HG03342 (cell line): ENCODE measurements around the gene ITPK1.

ENCODE experiments used
- ATAC-seq: cut with Tn5 transposase; IDR thresholded peaks from one replicate; pipeline ENCODE4 v1.9.1; 2021; ENCODE audit warnings: mild to moderate bottlenecking, moderate library complexity; ENCODE audit not compliant: unreplicated experiment

Gene ITPK1

DNA sequence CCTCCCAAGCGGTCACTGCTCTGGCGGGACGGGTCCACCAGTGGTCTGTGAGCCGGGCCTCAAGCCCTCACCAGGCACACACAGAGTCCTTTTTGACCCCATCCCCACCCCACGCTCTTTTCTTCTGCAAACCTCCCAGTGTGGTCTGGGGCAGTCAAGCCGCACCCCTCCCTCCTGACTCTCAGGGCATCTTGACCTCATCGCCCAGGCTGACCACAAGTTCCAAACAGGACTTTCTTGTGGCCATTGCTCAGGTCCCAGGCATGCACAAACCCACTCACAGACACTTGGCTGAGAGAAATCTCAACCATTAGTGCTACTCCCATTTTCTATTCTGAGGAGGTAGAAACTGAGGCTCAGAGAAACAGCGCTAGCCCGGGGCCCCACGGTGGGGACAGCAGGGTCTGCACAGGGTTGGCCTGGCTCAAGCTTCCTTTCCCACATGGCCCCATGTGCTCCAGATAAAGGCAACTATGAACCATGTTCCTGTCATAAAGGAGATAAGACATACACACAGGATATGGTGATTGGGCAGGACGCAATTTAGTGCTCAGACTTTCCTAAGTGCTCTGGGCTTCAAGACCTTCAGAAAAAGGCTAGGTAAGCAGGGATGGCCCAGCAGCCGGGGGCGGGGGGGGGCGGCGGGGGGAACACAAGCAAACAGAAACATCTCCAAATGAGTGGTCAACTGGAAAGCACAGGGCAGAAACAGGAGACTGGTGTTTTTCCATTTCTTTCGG, 69.6 kb downstream of the ITPK1 start:
- ATAC-seq = no peak

DNA sequence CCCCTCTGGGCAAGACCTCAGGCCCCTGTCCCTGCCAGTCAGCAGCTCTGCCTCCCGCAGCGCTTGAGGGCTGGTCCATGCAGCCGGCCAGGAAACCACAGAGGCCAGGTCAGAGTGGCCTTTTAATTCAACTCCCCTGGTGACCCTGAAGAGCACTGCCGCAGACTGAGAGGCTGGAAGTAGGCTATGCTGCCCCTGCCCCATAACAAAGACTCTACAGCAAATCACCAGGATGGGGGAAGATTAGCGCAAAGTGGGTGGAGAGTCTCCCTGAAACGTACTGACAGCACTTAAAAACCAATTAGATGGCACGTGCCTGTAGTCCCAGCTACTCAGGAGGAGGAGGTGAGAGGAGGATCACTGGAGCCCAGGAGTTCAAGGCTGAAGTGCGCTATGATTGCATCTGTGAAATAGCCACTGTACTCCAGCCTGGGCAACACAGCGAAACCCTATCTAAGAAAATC, 70.5 kb downstream of the ITPK1 start:
- no peak for ATAC-seq

DNA sequence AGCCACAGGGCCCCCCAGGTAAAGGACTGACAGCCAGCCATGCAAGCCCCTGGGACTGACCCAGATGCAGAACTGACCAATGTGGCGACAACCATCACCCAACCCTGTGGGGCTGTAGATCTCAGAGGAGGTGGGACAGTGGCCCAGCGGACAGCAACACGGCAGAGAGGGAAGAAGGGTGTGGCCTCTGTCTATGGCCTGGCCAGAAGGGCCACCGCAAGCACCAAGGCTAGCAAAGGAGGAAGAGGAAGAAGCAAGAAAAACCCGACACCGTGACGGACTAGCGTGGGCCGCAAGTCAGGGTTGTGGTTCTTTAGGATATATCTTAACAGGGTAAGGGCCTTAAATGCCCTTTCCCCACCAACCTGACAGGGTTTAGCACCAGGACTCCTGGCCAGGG, 71.2 kb downstream of the ITPK1 start:
- ATAC-seq = no peak

DNA sequence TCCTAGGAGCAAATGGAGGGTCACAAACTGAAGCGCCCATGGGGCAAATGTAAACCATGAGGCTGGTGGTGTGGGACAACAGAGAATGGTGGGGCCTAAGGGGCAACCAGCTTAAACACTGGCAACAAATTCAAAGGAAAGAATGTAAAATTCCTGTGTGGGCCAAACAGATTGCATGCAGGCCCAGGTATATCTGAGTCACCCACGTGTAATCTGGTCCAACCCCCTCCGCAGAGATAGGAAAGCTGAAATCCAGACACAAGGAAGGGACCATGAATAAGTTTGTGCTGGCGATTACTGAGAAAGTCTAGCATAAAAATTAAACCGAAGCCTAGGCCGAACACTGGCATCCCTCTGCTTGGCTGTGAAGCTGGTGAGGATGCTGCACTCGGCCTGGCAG, 71.6 kb downstream of the ITPK1 start:
- ATAC-seq = no peak

DNA sequence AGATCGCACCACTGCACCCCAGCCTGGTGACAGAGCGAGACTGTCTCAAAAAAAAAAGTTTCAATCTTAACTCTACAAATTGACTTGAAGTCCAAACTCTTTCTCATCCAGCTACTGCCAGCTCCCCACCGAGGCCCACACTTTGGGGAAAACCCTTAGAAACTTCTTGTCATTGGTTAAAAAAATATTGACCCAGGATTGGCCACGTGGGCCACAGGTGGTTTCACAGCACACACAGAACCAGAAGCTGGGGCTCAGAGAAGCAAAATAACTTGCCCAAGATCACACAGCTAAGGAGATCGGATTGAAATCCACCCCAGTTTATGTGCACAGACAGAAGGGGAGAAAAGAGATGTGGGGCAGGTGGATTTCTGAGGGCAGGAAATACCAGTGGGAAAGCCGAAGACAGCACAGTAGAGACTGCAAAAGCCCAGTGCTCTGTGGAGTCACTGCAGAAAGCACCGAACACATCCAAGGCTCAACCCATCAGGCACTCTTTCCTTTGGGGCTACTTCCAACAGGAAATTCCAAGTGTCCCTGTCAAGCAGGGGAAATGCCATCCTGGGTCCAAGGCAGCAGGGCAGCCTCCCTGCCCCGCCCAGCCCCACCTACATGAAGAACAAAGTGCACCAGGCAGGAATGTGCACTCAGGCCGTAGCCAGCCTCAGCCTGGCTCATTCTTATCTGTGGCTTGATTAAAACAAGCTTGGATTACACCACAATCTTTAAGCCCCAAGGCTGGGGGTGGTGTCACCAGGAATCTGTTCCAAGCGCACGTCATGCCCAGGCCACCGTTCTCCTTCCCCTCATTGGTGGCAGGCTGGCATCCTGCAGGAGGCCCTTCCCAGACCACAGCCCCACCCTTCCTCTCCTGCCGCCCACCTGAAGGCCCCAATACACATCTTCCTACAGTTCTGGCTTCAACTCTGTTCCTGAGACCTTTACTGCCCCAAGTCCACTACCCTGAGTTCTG, 72.5 kb downstream of the ITPK1 start:
- ATAC-seq = no peak

DNA sequence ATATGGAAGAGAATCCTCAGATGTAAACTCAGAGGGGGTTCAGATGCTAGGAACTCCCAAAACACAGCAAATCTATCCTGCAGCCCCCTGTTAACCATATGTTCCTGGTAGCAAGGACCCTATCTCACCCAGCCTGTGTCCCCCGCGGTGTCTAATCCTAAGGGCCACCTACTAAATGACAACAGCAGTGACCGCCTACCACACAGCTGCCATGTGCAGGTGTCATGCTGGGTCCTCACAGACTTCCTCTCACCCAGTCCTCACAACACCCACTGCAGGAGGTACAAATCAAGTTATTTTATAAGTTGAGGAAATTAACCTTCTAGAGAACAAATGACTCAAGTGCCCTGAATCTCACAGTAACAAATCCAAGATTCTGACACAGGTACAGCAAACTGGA, 73.9 kb downstream of the ITPK1 start:
- ATAC-seq = no peak

DNA sequence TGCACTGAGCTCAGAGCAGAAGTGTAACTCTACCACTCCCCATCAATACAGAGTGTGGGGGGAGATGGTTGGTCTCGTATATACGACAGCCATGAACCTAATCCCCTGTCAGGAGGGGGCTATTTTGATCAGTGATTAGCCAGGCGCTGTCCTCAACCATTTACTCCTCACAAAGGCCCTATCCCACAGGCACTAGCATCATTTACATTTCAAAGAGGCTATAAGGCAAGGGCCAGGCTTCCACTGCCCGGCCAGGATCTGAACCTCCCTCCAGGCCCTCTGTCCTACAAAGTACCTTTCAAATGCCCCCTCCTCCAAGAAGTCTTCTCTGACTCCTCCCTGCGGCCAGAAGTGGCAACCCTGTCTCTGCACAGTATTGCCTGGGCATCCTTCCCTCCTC, 74.7 kb downstream of the ITPK1 start:
- no peak for ATAC-seq

DNA sequence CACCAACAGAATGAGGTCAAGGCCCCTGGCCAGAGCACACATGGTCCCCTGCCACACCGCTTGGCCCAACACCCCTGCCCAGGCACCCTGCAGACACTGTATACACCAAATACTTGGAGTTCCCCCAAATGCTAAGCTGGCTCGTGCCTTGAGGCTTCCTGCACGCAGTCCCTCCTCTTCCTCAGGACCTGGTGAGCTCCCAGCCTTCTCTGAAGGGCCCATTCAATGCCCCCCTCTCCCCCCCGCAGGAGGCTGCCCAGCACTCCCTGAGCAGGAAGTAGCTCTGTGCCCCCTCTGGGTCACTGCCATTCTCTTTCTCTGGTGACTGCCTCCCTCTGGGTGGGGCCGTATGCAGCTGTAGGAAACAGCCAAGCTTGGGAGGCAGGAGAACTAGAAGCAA, 75.3 kb downstream of the ITPK1 start:
- ATAC-seq = no peak

DNA sequence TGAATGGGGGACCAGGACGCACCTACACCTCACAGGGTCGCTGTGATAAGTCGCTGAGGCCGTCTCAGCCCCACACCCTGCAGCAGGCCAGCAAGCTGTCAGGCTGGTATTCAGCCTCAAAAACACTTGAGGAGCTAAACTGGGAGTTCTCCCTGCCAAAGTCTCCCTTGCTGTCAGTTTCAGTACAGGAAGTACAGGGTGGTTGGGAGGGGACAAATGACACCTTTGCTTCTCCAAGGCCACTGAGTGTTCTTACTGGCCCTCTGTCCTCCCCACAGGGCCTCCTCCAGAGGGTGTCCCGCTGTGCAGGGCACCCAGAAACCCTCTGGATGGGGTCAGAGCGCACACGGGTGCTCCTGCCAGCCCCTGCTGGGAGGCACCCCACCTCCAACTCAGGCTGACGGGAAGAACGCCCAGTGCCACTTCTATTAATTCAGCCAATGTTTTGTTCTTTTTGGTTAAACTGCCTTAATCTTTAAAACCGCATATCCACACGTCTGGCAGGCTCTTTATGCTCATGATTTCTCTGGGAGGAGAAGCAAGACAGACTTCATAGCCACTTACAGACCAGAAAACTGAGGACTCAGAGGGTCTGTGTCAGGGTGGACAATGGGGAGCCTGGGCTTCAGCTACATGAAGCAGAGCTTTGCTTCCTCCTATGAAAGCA, 75.9 kb downstream of the ITPK1 start:
- ATAC-seq = no peak

DNA sequence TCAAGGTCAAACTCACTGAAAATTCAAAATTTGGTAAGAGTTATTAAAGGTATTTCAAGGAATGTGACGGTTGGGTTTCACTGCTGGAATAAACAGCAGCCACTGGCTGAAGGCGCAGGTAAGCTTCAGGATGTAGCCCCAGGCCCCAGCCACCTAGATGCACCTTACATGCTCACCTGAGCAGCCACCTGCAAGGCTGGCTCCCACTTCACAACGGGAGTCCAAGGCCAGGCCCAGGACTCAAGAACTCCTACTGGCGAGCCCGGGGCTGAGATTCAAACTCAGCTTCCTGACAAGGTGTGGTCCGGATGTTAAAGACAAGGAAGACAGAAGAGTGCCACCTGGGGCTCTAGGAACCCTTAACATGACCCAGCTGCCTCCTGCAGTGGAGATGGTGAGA, 78.4 kb downstream of the ITPK1 start:
- no peak for ATAC-seq

DNA sequence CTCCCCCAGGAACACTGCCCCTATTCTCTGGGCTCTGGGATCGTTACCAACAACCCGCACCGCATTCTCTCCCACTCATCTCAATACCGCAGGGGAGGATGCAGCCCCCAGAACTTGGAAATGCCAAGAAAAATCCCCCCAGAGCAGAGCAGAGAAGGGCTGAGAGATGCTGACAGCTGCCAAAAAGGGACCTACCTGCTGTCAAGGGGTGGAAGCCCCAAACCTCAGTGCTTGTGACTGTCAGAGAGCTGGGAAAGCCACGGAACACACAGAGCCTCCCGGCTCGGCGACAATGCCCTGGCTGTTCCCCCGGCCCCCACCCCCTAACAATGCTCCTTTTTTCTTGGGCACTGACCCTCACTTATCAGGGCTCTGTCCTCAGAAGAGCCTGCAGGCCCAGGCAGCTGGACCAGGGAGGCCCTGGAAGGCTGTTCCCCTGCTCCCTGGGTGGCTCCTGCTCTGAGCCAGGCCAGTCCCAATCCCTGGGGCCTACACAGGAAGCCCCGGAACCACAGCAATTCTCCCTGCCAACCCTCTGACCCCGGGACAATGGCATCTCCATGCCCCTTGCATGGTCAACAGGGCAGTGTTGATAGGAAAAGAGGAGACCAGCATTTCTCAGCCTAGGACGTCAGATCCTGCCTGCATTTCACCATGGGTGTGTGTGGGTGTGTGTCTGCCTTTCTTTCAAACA, 78.9 kb downstream of the ITPK1 start:
- no peak for ATAC-seq

DNA sequence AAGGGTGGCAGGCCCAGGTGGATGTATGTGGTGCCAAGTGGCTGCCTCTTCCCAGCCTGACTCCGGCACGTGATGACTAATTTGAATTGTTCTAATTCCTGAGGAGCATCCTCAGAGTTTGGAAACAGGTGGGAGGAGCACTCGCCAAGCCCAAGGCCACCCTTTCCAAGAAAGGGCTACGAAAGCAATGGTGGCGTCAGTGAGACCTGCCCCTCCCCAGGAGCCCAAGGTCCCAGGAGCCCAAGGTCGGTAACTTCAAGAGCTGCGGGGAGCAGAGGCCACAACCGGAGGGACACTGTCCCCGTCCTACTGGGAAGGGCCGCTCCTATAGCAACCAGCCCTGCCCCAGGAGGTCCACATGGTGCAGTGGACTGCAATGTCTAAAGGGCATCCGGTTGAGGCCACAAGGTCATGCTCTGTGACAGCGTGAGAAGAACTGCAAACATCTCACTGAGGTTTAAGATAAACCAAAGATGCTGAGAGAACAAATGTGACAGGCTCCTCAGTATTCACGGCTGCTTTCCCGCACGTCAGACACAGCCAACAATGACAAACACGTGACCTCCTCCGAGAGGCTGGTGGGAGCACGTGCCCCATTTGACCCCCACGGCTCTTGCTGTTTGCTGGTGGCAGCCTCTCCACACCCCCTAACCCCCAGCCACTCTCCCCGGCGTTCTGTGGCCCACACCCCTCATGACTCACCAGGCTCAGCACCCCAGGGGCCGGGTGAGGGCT, 79.6 kb downstream of the ITPK1 start:
- ATAC-seq = no peak

DNA sequence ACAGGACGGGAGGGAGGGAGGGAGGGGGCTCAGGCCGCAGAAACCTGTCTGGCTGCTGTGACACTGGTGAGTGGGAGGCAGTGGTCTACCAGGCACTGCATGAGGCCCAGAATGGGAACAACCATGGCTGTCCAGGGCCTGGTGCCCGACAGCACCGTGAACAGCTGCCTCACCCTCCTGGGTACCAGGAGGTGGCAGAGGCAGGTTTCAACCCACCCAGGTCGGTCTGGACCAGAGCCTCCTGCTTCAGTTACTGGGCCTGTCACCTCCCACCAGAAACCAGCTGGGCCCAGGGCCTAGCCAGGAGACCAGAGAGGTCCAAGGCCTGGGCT, 80.2 kb downstream of the ITPK1 start:
- no peak for ATAC-seq

DNA sequence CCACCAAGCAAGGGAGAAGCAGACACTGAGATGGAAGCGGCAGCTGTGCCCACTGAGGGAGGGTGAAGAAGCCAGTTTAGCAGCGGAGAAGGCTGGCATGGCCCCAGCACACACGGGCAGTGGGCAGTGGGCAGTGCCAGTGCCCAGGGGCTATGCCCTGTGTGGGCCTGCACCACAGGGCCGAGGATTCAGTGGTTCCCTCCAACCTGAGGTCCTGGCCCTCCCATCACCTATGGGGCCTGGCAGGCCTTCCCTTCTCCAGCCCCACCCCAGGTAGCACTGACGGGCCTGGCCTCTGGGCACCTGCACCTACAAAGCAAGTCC, 81.1 kb downstream of the ITPK1 start:
- no peak for ATAC-seq

DNA sequence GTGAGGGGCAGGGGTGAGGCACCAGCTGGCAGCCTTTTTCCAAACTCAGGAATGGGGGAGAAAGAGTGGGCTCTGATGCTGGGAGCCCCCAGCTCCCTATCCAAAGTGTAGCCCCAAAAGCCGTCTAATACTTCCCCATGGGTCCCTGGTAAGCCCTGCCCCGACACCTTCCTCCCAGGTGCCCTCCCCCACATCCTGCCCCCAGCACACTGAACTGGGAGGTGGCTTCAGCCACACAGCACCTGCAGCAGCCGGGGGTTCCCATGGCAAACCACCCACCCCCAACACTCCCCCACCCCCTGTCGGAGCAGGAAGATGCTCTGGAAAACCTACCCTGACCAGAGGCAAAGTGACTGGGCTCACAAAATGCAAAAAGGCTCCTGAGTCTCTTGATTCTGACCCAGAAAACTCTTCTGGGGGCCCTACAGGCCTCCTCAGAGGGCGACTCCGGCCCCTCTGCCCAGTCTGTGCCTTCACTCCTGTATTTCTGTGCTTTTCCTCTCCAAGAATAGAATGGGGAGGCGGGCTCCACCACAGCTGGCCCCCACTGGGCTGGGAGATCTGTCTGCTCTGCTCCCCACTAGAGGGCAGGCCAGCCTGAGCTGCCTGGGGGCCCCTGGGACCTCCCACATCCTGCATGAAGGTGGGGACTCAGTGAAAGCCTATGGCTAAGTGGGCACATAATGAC, 81.6 kb downstream of the ITPK1 start:
- peak; percentile 60 for ATAC-seq

DNA sequence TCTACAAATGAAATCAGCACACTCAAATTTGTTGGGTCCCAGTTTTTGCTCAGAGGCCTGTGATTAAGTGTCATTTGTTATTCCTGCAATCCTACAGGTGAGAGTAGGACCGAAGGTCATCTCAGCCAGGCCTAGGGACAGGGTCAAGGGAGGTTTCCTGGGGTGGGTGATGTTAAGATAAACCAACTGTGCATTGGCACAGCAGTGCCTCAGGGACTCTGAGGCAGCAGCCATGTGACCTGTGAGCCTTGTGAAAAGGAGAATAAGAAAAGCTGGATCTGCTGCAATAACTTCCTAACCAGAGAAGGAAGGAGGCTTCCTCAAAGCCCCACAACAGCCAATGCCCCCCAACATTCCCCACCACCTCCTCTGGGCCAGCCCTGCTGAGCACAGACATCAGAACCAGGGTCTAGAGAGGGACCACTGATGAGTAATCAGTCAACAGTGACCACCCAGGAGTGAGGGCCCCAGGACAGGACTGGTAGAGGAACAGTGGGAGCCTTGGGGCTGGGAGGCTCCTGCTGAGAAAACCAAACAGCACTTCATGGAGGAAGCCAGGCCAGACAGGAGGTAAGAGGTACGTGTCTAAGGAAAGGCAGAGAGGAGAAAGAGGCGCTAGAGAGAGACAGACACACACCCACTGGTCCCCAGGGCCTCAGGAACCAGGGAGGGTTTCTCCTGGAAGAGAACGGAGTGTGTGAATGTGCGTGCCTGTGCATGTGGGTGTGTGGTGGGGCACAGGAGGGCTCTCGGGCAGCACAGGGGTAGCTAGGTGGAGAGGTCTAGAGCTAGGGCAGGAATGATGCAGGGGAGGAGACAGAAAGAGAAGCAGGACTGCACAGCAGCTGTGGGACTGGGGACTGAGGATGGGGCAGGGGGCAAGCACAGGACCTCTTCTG, 82.4 kb downstream of the ITPK1 start:
- no peak for ATAC-seq

DNA sequence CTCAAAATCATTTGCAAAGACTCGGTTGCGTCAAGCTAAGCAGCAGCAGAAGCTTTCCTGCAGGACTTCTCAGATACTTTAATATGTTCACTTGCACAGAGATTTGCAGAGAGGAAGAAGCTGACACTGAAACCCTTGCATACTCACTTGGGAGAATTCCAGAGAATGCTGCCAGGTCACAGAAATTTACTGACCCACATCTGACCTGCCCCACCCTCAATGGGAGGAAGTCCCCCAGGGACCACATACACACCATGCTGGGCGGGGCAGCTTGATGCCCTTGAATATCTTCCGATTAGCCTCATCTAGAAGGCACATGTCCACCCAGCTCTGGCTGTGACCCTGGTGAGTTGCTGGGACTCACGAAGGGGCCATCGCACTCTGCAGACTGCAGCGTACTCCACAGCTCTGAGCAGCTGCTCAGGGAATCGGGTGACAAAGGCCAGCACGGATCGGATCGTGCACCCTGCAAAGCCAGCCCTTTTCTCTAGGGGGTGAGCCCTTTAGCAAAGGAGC, 83.2 kb downstream of the ITPK1 start:
- ATAC-seq = no peak

DNA sequence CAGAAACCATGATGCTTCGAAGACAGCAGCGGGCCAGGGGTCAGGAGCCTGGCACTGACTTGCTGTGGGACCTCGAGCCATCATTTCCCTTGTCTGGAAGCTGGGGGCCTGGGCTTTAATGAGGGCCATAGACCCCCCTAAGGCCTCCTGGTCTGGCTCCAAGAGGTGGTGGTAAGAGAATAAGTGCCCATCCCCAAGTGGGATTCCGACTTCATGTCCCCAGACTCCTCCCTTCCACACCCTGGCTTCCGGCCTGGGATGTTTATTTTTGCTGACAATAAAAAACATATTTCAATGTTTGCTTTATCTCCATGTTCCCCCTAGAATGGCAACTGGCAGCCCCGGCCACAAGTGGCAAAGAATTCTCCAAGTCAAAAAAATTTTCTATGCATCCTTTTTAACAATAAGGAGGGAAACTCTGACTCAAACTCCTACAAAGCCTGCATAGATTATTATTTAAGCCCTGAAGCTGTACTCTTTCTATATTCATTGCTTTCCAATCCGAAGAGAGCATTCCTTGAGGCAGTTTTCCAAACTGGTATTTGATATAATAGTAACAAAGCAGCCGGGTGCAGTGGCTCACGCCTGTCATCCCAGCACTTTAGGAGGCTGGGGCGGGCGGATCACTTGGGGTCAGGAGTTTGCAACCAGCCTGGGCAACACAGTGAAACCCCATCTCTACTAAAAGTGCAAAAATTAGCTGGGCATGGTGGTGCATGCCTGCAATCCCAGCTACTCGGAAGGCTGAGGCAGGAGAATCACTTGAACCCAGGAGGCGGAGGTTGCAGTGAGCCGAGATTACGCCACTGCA, 84.0 kb downstream of the ITPK1 start:
- no peak for ATAC-seq
